K562 (cell line): ENCODE results near the gene LBX1. TPM values are rescaled to one million over a fixed set of nuclear protein-coding genes. Genes with fewer than 3 reads are reported as not detected.

Source experiments
- ATAC-seq: fragments of 200-7000 bp; cut with Tn5 transposase; 3 replicates; pipeline ENCODE4 v1.9.1; 2020; ENCODE audit warnings: moderate library complexity
- BruUV-seq: library from RNA; stranded (reverse); fragments of 400-500 nt; replicated peaks from 2 replicates; lab custom pipeline; 2021; lab: Mats Ljungman, UMichigan
- CTCF ChIA-PET: fragments of 300-600 bp; formaldehyde crosslinking; extraction: SDS; loops from one replicate; lab custom pipeline; 2021; ENCODE audit warnings: low intra/inter-chr PET ratio; lab: Yijun Ruan, JAX
- POLR2A ChIA-PET: fragments of 300-600, 350-650 bp; sonication (Branson Sonifier 250); formaldehyde crosslinking; extraction: SDS; loops from one replicate; lab custom pipeline; 2021; ENCODE audit warnings: antibody characterized with exemption, inconsistent platforms; lab: Yijun Ruan, JAX
- DNase-seq, 4 experiments: peaks; one replicate each; pipeline versions ENCODE4 v3.0.0 to v3.0.0-alpha.2; 2011 to 2018; ENCODE audit warnings: low spot score in 3 of 4, mixed read lengths in 3 of 4; ENCODE audit errors: extremely low read depth in 1 of 4
- FAIRE-seq: peaks from 2 replicates; lab custom pipeline; 2011; peaks lifted over from hg19 to GRCh38; lab: Jason Lieb, UNC
- H2AFZ ChIP-seq: 2 replicates; pipeline ENCODE4 v1.6.0; 2011; ENCODE audit warnings: low read depth, low read length, control low read depth, inconsistent platforms
- H3K27ac ChIP-seq: fragments of 200-600 bp; 3 replicates; pipeline ENCODE4 v1.8.0; 2011; ENCODE audit warnings: low read depth, mild to moderate bottlenecking, control low read depth, inconsistent platforms, low read length, moderate library complexity, mixed read lengths; ENCODE audit errors: extremely low read depth
- H3K27me3 ChIP-seq, 2 experiments: fragments of 300-600 bp in 1 of 2; 2 replicates in 1 of 2; 3 replicates in 1 of 2; pipeline versions ENCODE4 v1.6.0 to v1.8.0; 2011; ENCODE audit warnings: inconsistent platforms in 2 of 2, low read length in 2 of 2, mild to moderate bottlenecking in 1 of 2, mixed read lengths in 1 of 2, moderate library complexity in 1 of 2; ENCODE audit not compliant: control insufficient read depth in 2 of 2, insufficient read depth in 2 of 2
- H3K36me3 ChIP-seq: fragments of 300-600 bp; 3 replicates; pipeline ENCODE4 v1.8.0; 2011; ENCODE audit warnings: mild to moderate bottlenecking, low read length, inconsistent platforms; ENCODE audit not compliant: control insufficient read depth, insufficient read depth
- H3K4me1 ChIP-seq, 2 experiments: fragments of 200-600 bp in 1 of 2; replicated peaks in 1 of 2; 2 replicates in 1 of 2; 3 replicates in 1 of 2; pipeline versions ENCODE4 v1.5.1 to v1.8.0; 2011; ENCODE audit warnings: inconsistent platforms in 2 of 2, low read length in 2 of 2, mild to moderate bottlenecking in 1 of 2, mixed read lengths in 1 of 2, moderate library complexity in 1 of 2; ENCODE audit not compliant: control insufficient read depth in 2 of 2, insufficient read depth in 2 of 2
- H3K4me2 ChIP-seq: 2 replicates; pipeline ENCODE4 v1.6.1; 2011; ENCODE audit warnings: low read length, control low read depth, inconsistent platforms, mixed read lengths; ENCODE audit not compliant: insufficient read depth
- H3K4me3 ChIP-seq: fragments of 200-600 bp; sonication (generic), shearing (Covaris generic); 2 replicates; pipeline ENCODE4 v1.5.1; 2016; ENCODE audit warnings: control low read depth, inconsistent platforms
- H3K79me2 ChIP-seq: fragments of 200-600 bp; 3 replicates; pipeline ENCODE4 v1.8.0; 2011; ENCODE audit warnings: low read length, inconsistent platforms; ENCODE audit not compliant: control insufficient read depth, insufficient read depth
- H3K9ac ChIP-seq, 2 experiments: 2 replicates each; pipeline versions ENCODE4 v1.6.0 to v1.6.1; 2011; ENCODE audit warnings: low read depth in 2 of 2, low read length in 2 of 2, control low read depth in 1 of 2, inconsistent platforms in 1 of 2, mild to moderate bottlenecking in 1 of 2, mixed read lengths in 1 of 2; ENCODE audit not compliant: insufficient read depth in 1 of 2
- H3K9me1 ChIP-seq: one replicate; pipeline ENCODE4 v1.6.0; 2011; ENCODE audit warnings: inconsistent platforms, mild to moderate bottlenecking, low read length, moderate library complexity; ENCODE audit not compliant: control insufficient read depth, insufficient read depth
- H3K9me3 ChIP-seq: replicated peaks from 2 replicates; pipeline ENCODE4 v1.5.1; 2011; ENCODE audit warnings: low read depth, low read length, inconsistent platforms; ENCODE audit not compliant: control insufficient read depth, insufficient read depth
- H4K20me1 ChIP-seq: replicated peaks from 2 replicates; pipeline ENCODE4 v1.6.1; 2011; ENCODE audit warnings: low read length, inconsistent platforms, mixed read lengths; ENCODE audit not compliant: control insufficient read depth, insufficient read depth
- CBX2 ChIP-seq: fragments of 200-600 bp; sonication (generic); IDR thresholded peaks from one replicate; pipeline ENCODE4 v1.6.1; 2012; ENCODE audit warnings: mild to moderate bottlenecking, low read length, inconsistent platforms; ENCODE audit not compliant: insufficient read depth, poor library complexity, severe bottlenecking
- DDX20 ChIP-seq: fragments of 450-650 bp; IDR thresholded peaks from 2 replicates; pipeline ENCODE4 v1.6.1; 2016; ENCODE audit warnings: missing genetic modification characterization, low read depth, mild to moderate bottlenecking, missing compliant biosample characterization, moderate library complexity
- EWSR1 ChIP-seq: fragments of 450-650 bp; IDR thresholded peaks from 2 replicates; pipeline ENCODE4 v1.6.1; 2018; ENCODE audit warnings: borderline replicate concordance, mild to moderate bottlenecking, low read depth, moderate library complexity; ENCODE audit not compliant: partially characterized antibody
- PHF20 ChIP-seq: fragments of 450-650 bp; IDR thresholded peaks from 2 replicates; pipeline ENCODE4 v1.6.1; 2018; ENCODE audit not compliant: partially characterized antibody
- POLR3G ChIP-seq: IDR thresholded peaks from 2 replicates; pipeline ENCODE4 v1.6.1; 2011; ENCODE audit not compliant: insufficient read length, insufficient replicate concordance; ENCODE audit errors: extremely low read depth
- RNF2 ChIP-seq: sonication (generic); IDR thresholded peaks from 2 replicates; pipeline ENCODE4 v1.6.1; 2016
- SMARCE1 ChIP-seq: fragments of 450-650 bp; IDR thresholded peaks from 2 replicates; pipeline ENCODE4 v1.7.1; 2016; ENCODE audit warnings: mild to moderate bottlenecking
- TFAP4 ChIP-seq: sonication (generic); formaldehyde crosslinking; IDR thresholded peaks from 2 replicates; pipeline ENCODE4 v1.8.0; 2022; ENCODE audit warnings: missing genetic modification reagents, mild to moderate bottlenecking, moderate library complexity, borderline replicate concordance
- ZBTB2 ChIP-seq: fragments of 450-650 bp; IDR thresholded peaks from 2 replicates; pipeline ENCODE4 v1.6.1; 2016; ENCODE audit warnings: antibody characterized with exemption
- ZFP36 ChIP-seq: fragments of 150-350 bp; IDR thresholded peaks from 2 replicates; pipeline ENCODE4 v1.6.1; 2018; ENCODE audit warnings: low read length, low read depth; ENCODE audit not compliant: partially characterized antibody
- ZNF134 ChIP-seq: fragments of 250-450 bp; sonication (Bioruptor Pico); conservative IDR thresholded peaks from 2 replicates; pipeline ENCODE4 v1.4.0; 2020
- ZNF449 ChIP-seq: fragments of 250-450 bp; sonication (Bioruptor Pico); IDR thresholded peaks from 2 replicates; pipeline ENCODE4 v1.8.0; 2022; ENCODE audit warnings: moderate library complexity, mild to moderate bottlenecking, inconsistent platforms
- WGBS: fragments of 100-300 bp; shearing (Covaris generic); methylation state at CpG from one replicate; pipeline ENCODE4 v1.1.6; 2016; ENCODE audit warnings: low coverage, mixed read lengths; ENCODE audit not compliant: insufficient coverage; ENCODE audit errors: missing lambda C conversion rate; 5-methylcytosine and 5-hydroxymethylcytosine counted together
- in situ Hi-C: fragments of 300-500 bp; cut with MboI; formaldehyde crosslinking; loops from 4 replicates; pipeline ENCODE4 v1.15.0; 2018; ENCODE audit warnings: inconsistent platforms, mixed read lengths
- intact Hi-C: fragments of 100-400 bp; cut with micrococcal nuclease; formaldehyde crosslinking; loops from 2 replicates; pipeline ENCODE4 v1.14.2; 2022
- polyA plus RNA-seq, 8 experiments: library from polyadenylated mRNA; depleted of rRNA in 4 of 8; stranded (reverse) in 5 of 8; unstranded in 3 of 8; fragments of >200 nt; fragmentation: Nextera tagmentation in 2 of 8; fragmentation: Illumina TruSeq in 1 of 8; extraction: Ambion mirVana in 2 of 8; extraction: Trizol in 1 of 8; gene quantifications; 2 replicates each; pipeline versions ENCODE4 v1.2.1 to v1.2.3, GENCODE V29; 2011 to 2014; ENCODE audit warnings: inconsistent platforms in 1 of 8, missing spikeins in 1 of 8
- total RNA-seq, 7 experiments: library from RNA; depleted of rRNA in 6 of 7; stranded (reverse); fragments of >200 nt in 6 of 7; fragmentation: Illumina TruSeq in 2 of 7; extraction: Trizol in 2 of 7; gene quantifications; 2 replicates each; pipeline versions ENCODE4 v1.2.1 to v1.2.3, GENCODE V29; 2011 to 2021; ENCODE audit warnings: low replicate concordance in 1 of 7

Gene LBX1
- total and polyA plus RNA-seq, 9 of the 15 experiments (the other 6 are each of a cell fraction or from before 2014, with no cell fraction given), result not detected

- CTCF ChIA-PET, result no interaction called here
- FAIRE-seq (no peak), ATAC-seq (no peak), DNase-seq (no peak)
- POLR2A ChIA-PET, result interaction anchor here (0.7 kb wide), 1 partner anchor 8 kb away, joined by 3 read pairs; no protein-coding TSS in a partner anchor
- BruUV-seq, result no TSS peak
- Histone ChIP-seq H3K36me3 (no peaks in the 10 kb centered on the region), H3K79me2 (no peaks in the 10 kb centered on the region), H2AFZ (no peak overlapping the region), H4K20me1 (no peaks in the 10 kb centered on the region), H3K4me1 (peaks cover 0 to 19% of the 10 kb centered on the region in 2 experiments; a peak in 2 of 5 replicates), H3K9me3 (no peaks in the 10 kb centered on the region), H3K4me3 (no peak overlapping the region), H3K9ac (no peak overlapping the region), H3K4me2 (no peak overlapping the region), H3K27me3 (peaks cover 27 to 75% of the 10 kb centered on the region in 2 experiments), H3K27ac (no peak overlapping the region), H3K9me1 (no peaks in the 10 kb centered on the region)
- WGBS, result 15% methylated on average over 17 of the region's 38 CpGs
- no peak for TF ChIP-seq EWSR1
- TF ChIP-seq ZFP36, result peak; percentile 37
- no peak for TF ChIP-seq PHF20
- TF ChIP-seq TFAP4 (CRISPR knock-in tag), result no peak
- peak; percentile 96 for TF ChIP-seq CBX2
- no peak for TF ChIP-seq ZNF134 (CRISPR knock-in tag)
- TF ChIP-seq SMARCE1, result no peak
- TF ChIP-seq RNF2, result peak; percentile 65; the same call in 1 of the 2 replicates
- TF ChIP-seq ZBTB2, result no peak
- TF ChIP-seq POLR3G, result no peak
- TF ChIP-seq ZNF449 (CRISPR knock-in tag), result no peak
- no peak for TF ChIP-seq DDX20 (tag)
- intact Hi-C loops (no loop called here), in situ Hi-C loops (no loop called here)
Measured at GRCh38 chr10:101237081-101237981, 8.1 kb upstream of the LBX1 start.
